Hepatocyte (in vitro differentiated cells): ENCODE data around the gene TMBIM4. TPM values are rescaled to one million over a fixed set of nuclear protein-coding genes. Genes with fewer than 3 reads are reported as not detected.

ENCODE experiments used
- DNase-seq: peaks from one replicate; pipeline ENCODE4 v3.0.0-alpha.2; 2016; ENCODE audit warnings: low spot score
- H2AFZ ChIP-seq: fragments of 200-600 bp; sonication (generic); 2 replicates; pipeline ENCODE4 v1.6.0; 2016; ENCODE audit warnings: antibody characterized with exemption, mild to moderate bottlenecking
- H3K27ac ChIP-seq: fragments of 200-600 bp; sonication (generic); 2 replicates; pipeline ENCODE4 v1.5.1; 2016; ENCODE audit warnings: mild to moderate bottlenecking
- H3K27me3 ChIP-seq: fragments of 200-600 bp; sonication (generic); 2 replicates; pipeline ENCODE4 v1.6.1; 2016
- H3K36me3 ChIP-seq: fragments of 200-600 bp; sonication (generic); replicated peaks from 2 replicates; pipeline ENCODE4 v1.5.1; 2016; ENCODE audit warnings: low read depth; ENCODE audit not compliant: insufficient read depth
- H3K4me1 ChIP-seq: fragments of 200-600 bp; sonication (generic); 2 replicates; pipeline ENCODE4 v1.5.1; 2016; ENCODE audit warnings: mild to moderate bottlenecking, moderate library complexity; ENCODE audit not compliant: insufficient read depth
- H3K4me2 ChIP-seq: fragments of 200-600 bp; sonication (generic); 2 replicates; pipeline ENCODE4 v1.6.0; 2016
- H3K4me3 ChIP-seq: fragments of 200-600 bp; sonication (generic); 2 replicates; pipeline ENCODE4 v1.5.1; 2016; ENCODE audit warnings: mild to moderate bottlenecking
- H3K79me2 ChIP-seq: fragments of 200-600 bp; sonication (generic); 2 replicates; pipeline ENCODE4 v1.6.0; 2017; ENCODE audit warnings: mild to moderate bottlenecking
- H3K9me2 ChIP-seq: fragments of 200-600 bp; sonication (generic); replicated peaks from 2 replicates; pipeline ENCODE4 v1.6.0; 2017; ENCODE audit warnings: mild to moderate bottlenecking; ENCODE audit not compliant: insufficient read depth
- H3K9me3 ChIP-seq: fragments of 200-600 bp; sonication (generic); 2 replicates; pipeline ENCODE4 v1.5.1; 2016; ENCODE audit warnings: low read depth, mild to moderate bottlenecking
- H4K20me1 ChIP-seq: fragments of 200-600 bp; sonication (generic); 2 replicates; pipeline ENCODE4 v1.6.0; 2016; ENCODE audit warnings: mild to moderate bottlenecking; ENCODE audit not compliant: insufficient read depth, poor library complexity, severe bottlenecking
- CTCF ChIP-seq: fragments of 200-600 bp; sonication (generic); IDR thresholded peaks from 2 replicates; pipeline ENCODE4 v1.5.1; 2016; ENCODE audit warnings: antibody characterized with exemption, mild to moderate bottlenecking; ENCODE audit not compliant: poor library complexity
- EZH2 ChIP-seq: fragments of 200-600 bp; sonication (generic); IDR thresholded peaks from 2 replicates; pipeline ENCODE4 v1.6.1; 2016; ENCODE audit warnings: antibody characterized with exemption, mild to moderate bottlenecking, borderline replicate concordance
- EZH2phosphoT487 ChIP-seq: fragments of 200-600 bp; sonication (generic); IDR thresholded peaks from one replicate; pipeline ENCODE4 v1.6.1; 2018; ENCODE audit warnings: antibody characterized with exemption, mild to moderate bottlenecking, low read depth, moderate library complexity; ENCODE audit not compliant: unreplicated experiment, severe bottlenecking
- WGBS: methylation state at CpG from one replicate; pipeline ENCODE4 v1.1.6; 2016; ENCODE audit warnings: low lambda C conversion rate; ENCODE audit errors: missing lambda C conversion rate; 5-methylcytosine and 5-hydroxymethylcytosine counted together
- polyA plus RNA-seq: library from polyadenylated mRNA; unstranded; fragments of >200 nt; fragmentation: Nextera tagmentation; extraction: Ambion mirVana; gene quantifications from 2 replicates; pipeline ENCODE4 v1.2.1, GENCODE V29; 2016
- total RNA-seq: library from RNA; depleted of rRNA; stranded (reverse); fragments of >200 nt; gene quantifications from 2 replicates; pipeline ENCODE4 v1.2.3, GENCODE V29; 2014

Gene TMBIM4
- total and polyA plus RNA-seq, 2 experiments from 2014 or later: 156 to 212 TPM

- H3K27ac ChIP-seq: no peak overlapping the region
- no peaks in the 10 kb centered on the region for H3K36me3 ChIP-seq
- no peaks in the 10 kb centered on the region for H3K9me3 ChIP-seq
- H4K20me1 ChIP-seq: no peaks in the 10 kb centered on the region
- no peaks in the 10 kb centered on the region for H3K4me1 ChIP-seq
- no peak overlapping the region for H3K4me3 ChIP-seq
- no peak overlapping the region for H2AFZ ChIP-seq
- no peaks in the 10 kb centered on the region for H3K9me2 ChIP-seq
- H3K79me2 ChIP-seq: no peaks in the 10 kb centered on the region
- no peak for DNase-seq
- 93% methylated on average over 3 of the region's 3 CpGs for WGBS
- TF ChIP-seq EZH2phosphoT487 (no peak), CTCF (no peak), EZH2 (no peak)
- H3K4me2 ChIP-seq: no peak overlapping the region
- no peaks in the 10 kb centered on the region for H3K27me3 ChIP-seq
These were observed 66.5 kb downstream of the TMBIM4 start for GRCh38 chr12:66103016-66103913.

GRCh38 chr12:66092559-66093269, 77.1 kb downstream of the TMBIM4 start:
- no peaks in the 10 kb centered on the region for H3K27me3 ChIP-seq
- H2AFZ ChIP-seq: no peak overlapping the region
- peak overlapping the region; percentile 17 for H3K4me2 ChIP-seq
- H3K4me1 ChIP-seq: no peaks in the 10 kb centered on the region
- H3K36me3 ChIP-seq: no peaks in the 10 kb centered on the region
- no peaks in the 10 kb centered on the region for H4K20me1 ChIP-seq
- 17% methylated on average over 1 of the region's 1 CpG for WGBS
- no peaks in the 10 kb centered on the region for H3K79me2 ChIP-seq
- DNase-seq: no peak
- no peak overlapping the region for H3K27ac ChIP-seq
- TF ChIP-seq CTCF: no peak
- TF ChIP-seq EZH2: no peak
- H3K9me3 ChIP-seq: no peaks in the 10 kb centered on the region
- no peaks in the 10 kb centered on the region for H3K9me2 ChIP-seq
- no peak overlapping the region for H3K4me3 ChIP-seq

- Histone ChIP-seq H3K4me1 (no peaks in the 10 kb centered on the region), H3K9me3 (no peaks in the 10 kb centered on the region), H2AFZ (no peak overlapping the region), H3K9me2 (no peaks in the 10 kb centered on the region), H3K36me3 (no peaks in the 10 kb centered on the region), H4K20me1 (no peaks in the 10 kb centered on the region), H3K4me3 (no peak overlapping the region), H3K27me3 (no peaks in the 10 kb centered on the region), H3K79me2 (no peaks in the 10 kb centered on the region), H3K4me2 (no peak overlapping the region), H3K27ac (no peak overlapping the region)
- WGBS: 83% methylated on average over 4 of the region's 4 CpGs
- TF ChIP-seq EZH2phosphoT487 (no peak), EZH2 (no peak), CTCF (no peak)
- no peak for DNase-seq
These were observed 79.6 kb downstream of the TMBIM4 start for GRCh38 chr12:66090157-66090556.
